Activated T-cell treated with anti-CD3 and anti-CD28 coated beads for 24 hours (primary cell): ENCODE data around the gene KCNH4.

Experiments used
- DNase-seq: peaks from one replicate; pipeline ENCODE4 v3.0.0-alpha.2; 2020; ENCODE audit warnings: low read depth

KCNH4 gene

GRCh38 chr17:42135664-42136653 lies 45.0 kb downstream of the KCNH4 start:
- no peak for DNase-seq

GRCh38 chr17:42135151-42135550 lies 45.8 kb downstream of the KCNH4 start:
- no peak for DNase-seq

GRCh38 chr17:42133461-42134041 lies 47.4 kb downstream of the KCNH4 start:
- no peak for DNase-seq

- no peak for DNase-seq
These were observed 48.0 kb downstream of the KCNH4 start for GRCh38 chr17:42132941-42133340.

- no peak for DNase-seq
These were observed 48.9 kb downstream of the KCNH4 start for GRCh38 chr17:42131981-42132432.

- no peak for DNase-seq
These were observed 49.7 kb downstream of the KCNH4 start for GRCh38 chr17:42131232-42131631.

GRCh38 chr17:42130310-42130936 lies 50.5 kb downstream of the KCNH4 start:
- DNase-seq = no peak

GRCh38 chr17:42129109-42129837 lies 51.7 kb downstream of the KCNH4 start:
- DNase-seq = no peak

GRCh38 chr17:42127414-42127813 lies 53.5 kb downstream of the KCNH4 start:
- no peak for DNase-seq

GRCh38 chr17:42126836-42127235 lies 54.1 kb downstream of the KCNH4 start:
- DNase-seq = no peak

- no peak for DNase-seq
These were observed 55.4 kb downstream of the KCNH4 start for GRCh38 chr17:42125565-42125964.

GRCh38 chr17:42124256-42124655 lies 56.7 kb downstream of the KCNH4 start:
- DNase-seq = no peak

GRCh38 chr17:42122371-42123303 lies 58.3 kb downstream of the KCNH4 start, which contains the start of gene HSPB9:
Gene HSPB9, plus strand, starts transcription at chr17:42122804. Its CDS starts 47 bp downstream, at chr17:42122851.
- DNase-seq = no peak

- DNase-seq = peak; percentile 72
These were observed 59.9 kb downstream of the KCNH4 start, which contains the start of gene KAT2A for GRCh38 chr17:42120770-42121769. Gene KAT2A, minus strand, starts transcription at chr17:42121367. Its CDS starts 63 bp downstream, at chr17:42121304.

- DNase-seq = no peak
These were observed 60.7 kb downstream of the KCNH4 start for GRCh38 chr17:42120161-42120769.

- no peak for DNase-seq
These were observed 61.6 kb downstream of the KCNH4 start for GRCh38 chr17:42119301-42119700.

- peak; percentile 23 for DNase-seq
These were observed 62.4 kb downstream of the KCNH4 start for GRCh38 chr17:42118545-42118944.

- DNase-seq = no peak
These were observed 62.8 kb downstream of the KCNH4 start for GRCh38 chr17:42118126-42118510.
